GM21825 (cell line): ENCODE measurements around the gene NKX2-2.
"Not testable (repeated sequence)": the region's sequence is repeated elsewhere in the genome, so short reads cannot be mapped to it uniquely, and the experiment has no call there.

Source experiments
- ATAC-seq: cut with Tn5 transposase; IDR thresholded peaks from one replicate; pipeline ENCODE4 v1.9.1; 2021; ENCODE audit warnings: mild to moderate bottlenecking, moderate library complexity; ENCODE audit not compliant: unreplicated experiment

NKX2-2 gene

GRCh38 chr20:21509597-21510371 lies 4.1 kb downstream of the NKX2-2 start:
- no peak for ATAC-seq

GRCh38 chr20:21509079-21509596 lies 4.7 kb downstream of the NKX2-2 start:
- no peak for ATAC-seq

GRCh38 chr20:21508230-21509078 lies 5.4 kb downstream of the NKX2-2 start:
- no peak for ATAC-seq

GRCh38 chr20:21507400-21508229 lies 6.2 kb downstream of the NKX2-2 start:
- ATAC-seq: no peak

- ATAC-seq: no peak
Measured at GRCh38 chr20:21505810-21506530, 7.9 kb downstream of the NKX2-2 start.

GRCh38 chr20:21505161-21505809 lies 8.6 kb downstream of the NKX2-2 start:
- ATAC-seq: no peak

- ATAC-seq: no peak
Measured at GRCh38 chr20:21504323-21504722, 9.5 kb downstream of the NKX2-2 start.

- ATAC-seq: peak; percentile 88
Measured at GRCh38 chr20:21503345-21503744, 10.5 kb downstream of the NKX2-2 start.

- no peak for ATAC-seq
Measured at GRCh38 chr20:21501184-21501583, 12.7 kb downstream of the NKX2-2 start.

- no peak for ATAC-seq
Measured at GRCh38 chr20:21500599-21500998, 13.3 kb downstream of the NKX2-2 start.

GRCh38 chr20:21499641-21500040 lies 14.2 kb downstream of the NKX2-2 start:
- no peak for ATAC-seq

- no peak for ATAC-seq
Measured at GRCh38 chr20:21498635-21499034, 15.2 kb downstream of the NKX2-2 start.

- no peak for ATAC-seq
Measured at GRCh38 chr20:21498195-21498594, 15.7 kb downstream of the NKX2-2 start.

- ATAC-seq: no peak
Measured at GRCh38 chr20:21496452-21496851, 17.4 kb downstream of the NKX2-2 start.

GRCh38 chr20:21493049-21493448 lies 20.8 kb downstream of the NKX2-2 start:
- no peak for ATAC-seq

GRCh38 chr20:21490105-21490504 lies 23.8 kb downstream of the NKX2-2 start:
- ATAC-seq: no peak

GRCh38 chr20:21480144-21480543 lies 33.7 kb downstream of the NKX2-2 start:
- ATAC-seq: not testable (repeated sequence)

GRCh38 chr20:21465799-21466198 lies 48.1 kb downstream of the NKX2-2 start:
- no peak for ATAC-seq

GRCh38 chr20:21464916-21465315 lies 48.9 kb downstream of the NKX2-2 start:
- ATAC-seq: no peak
